ENCODE results near the gene SSU72. TPM values are rescaled to one million over a fixed set of nuclear protein-coding genes. Genes with fewer than 3 reads are reported as not detected.

SSU72 gene
- total and polyA plus RNA-seq, 8 donors = 45.7 to 215 (median 92.1) TPM

GRCh38 chr1:1602968-1603506, 28.4 kb upstream of the SSU72 start:
- no peak for DNase-seq
- TF ChIP-seq POLR2AphosphoS5 (IDR thresholded peaks at IDR 0.05) = no peak
- no peak for TF ChIP-seq POLR2A (IDR thresholded peaks at IDR 0.05)
- TF ChIP-seq CTCF (IDR thresholded peaks at IDR 0.05) = no peak
- TF ChIP-seq EP300 (IDR thresholded peaks at IDR 0.05) = no peak
- WGBS, 5 donors = 67 to 80% (median 72%) methylated on average over 11 to 13 of the region's 13 CpGs
- intact Hi-C loops (cut with DNase I; ENCODE audit: low total_unique reads) = no loop called here
- H3K36me3 ChIP-seq = no peaks in the 10 kb centered on the region
- H3K9me3 ChIP-seq = no peaks in the 10 kb centered on the region
- H3K4me1 ChIP-seq = peaks cover 13 to 26% (median 16%) of the 10 kb centered on the region in 4 donors
- no peak overlapping the region for H3K27ac ChIP-seq
- H3K4me3 ChIP-seq = no peak overlapping the region
- H3K27me3 ChIP-seq = peaks cover 13 to 67% (median 29%) of the 10 kb centered on the region in 3 donors

GRCh38 chr1:1602304-1602967, 27.8 kb upstream of the SSU72 start:
- Histone ChIP-seq H3K4me3 (no peak overlapping the region), H3K27me3 (peaks cover 13 to 73% (median 35%) of the 10 kb centered on the region in 3 donors), H3K9me3 (no peaks in the 10 kb centered on the region), H3K36me3 (no peaks in the 10 kb centered on the region), H3K27ac (no peak overlapping the region), H3K4me1 (peaks cover 13 to 32% (median 18%) of the 10 kb centered on the region in 4 donors)
- intact Hi-C loops (cut with DNase I; ENCODE audit: low total_unique reads) = no loop called here
- no peak for DNase-seq
- TF ChIP-seq EP300 (IDR thresholded peaks at IDR 0.05) (no peak), POLR2AphosphoS5 (IDR thresholded peaks at IDR 0.05) (no peak), CTCF (IDR thresholded peaks at IDR 0.05) (no peak), POLR2A (IDR thresholded peaks at IDR 0.05) (no peak)
- 39 to 58% (median 51%) methylated on average over 17 to 18 of the region's 18 CpGs for WGBS, 5 donors

GRCh38 chr1:1601564-1602303, 27.1 kb upstream of the SSU72 start:
- Histone ChIP-seq H3K36me3 (no peaks in the 10 kb centered on the region), H3K9me3 (no peaks in the 10 kb centered on the region), H3K4me1 (peaks cover 13 to 35% (median 20%) of the 10 kb centered on the region in 4 donors), H3K27me3 (peaks cover 13 to 81% (median 41%) of the 10 kb centered on the region in 3 donors), H3K27ac (no peak overlapping the region), H3K4me3 (no peak overlapping the region)
- TF ChIP-seq POLR2A (IDR thresholded peaks at IDR 0.05) (no peak), CTCF (IDR thresholded peaks at IDR 0.05) (no peak), EP300 (IDR thresholded peaks at IDR 0.05) (no peak), POLR2AphosphoS5 (IDR thresholded peaks at IDR 0.05) (no peak)
- intact Hi-C loops (cut with DNase I; ENCODE audit: low total_unique reads) = no loop called here
- DNase-seq = no peak
- 83 to 96% (median 87%) methylated on average over 3 to 15 of the region's 15 CpGs for WGBS, 5 donors

GRCh38 chr1:1600861-1601563, 26.3 kb upstream of the SSU72 start:
- Histone ChIP-seq H3K36me3 (no peaks in the 10 kb centered on the region), H3K27ac (no peak overlapping the region), H3K4me3 (peak overlapping the region in 2 of 4 donors; percentile 45 to 57), H3K9me3 (no peaks in the 10 kb centered on the region), H3K27me3 (peaks cover 13 to 88% (median 41%) of the 10 kb centered on the region in 3 donors), H3K4me1 (peaks cover 13 to 35% (median 20%) of the 10 kb centered on the region in 4 donors)
- TF ChIP-seq CTCF (IDR thresholded peaks at IDR 0.05) (no peak), EP300 (IDR thresholded peaks at IDR 0.05) (no peak), POLR2AphosphoS5 (IDR thresholded peaks at IDR 0.05) (no peak), POLR2A (IDR thresholded peaks at IDR 0.05) (no peak)
- 66 to 82% (median 73%) methylated on average over 10 to 22 of the region's 22 CpGs for WGBS, 5 donors
- intact Hi-C loops (cut with DNase I; ENCODE audit: low total_unique reads) = no loop called here
- no peak for DNase-seq

Data from stomach (tissue), 9 donors.